Measurements from ENCODE around the gene HECTD4. TPM values are rescaled to one million over a fixed set of nuclear protein-coding genes. Genes with fewer than 3 reads are reported as not detected.
"Not testable (repeated sequence)": the region's sequence is repeated elsewhere in the genome, so short reads cannot be mapped to it uniquely, and the experiment has no call there.

Gene HECTD4
- total RNA-seq, 1 donor from 2014 or later, result 20.2 TPM

- DNase-seq (no peak), ATAC-seq (no peak)
- intact Hi-C loops (cut with micrococcal nuclease), result no loop called here
These were observed 145.8 kb downstream of the HECTD4 start for GRCh38 chr12:112236386-112236785.

GRCh38 chr12:112234303-112234702 lies 147.9 kb downstream of the HECTD4 start:
- DNase-seq (no peak), ATAC-seq (no peak)
- intact Hi-C loops (cut with micrococcal nuclease), result no loop called here

- DNase-seq, result no peak
- no peak for ATAC-seq
- intact Hi-C loops (cut with micrococcal nuclease), result no loop called here
These were observed 149.0 kb downstream of the HECTD4 start for GRCh38 chr12:112233242-112233641.

- DNase-seq, result no peak
- ATAC-seq, result no peak
- intact Hi-C loops (cut with micrococcal nuclease), result no loop called here
These were observed 152.1 kb downstream of the HECTD4 start for GRCh38 chr12:112230136-112230535.

GRCh38 chr12:112226768-112227167 lies 155.5 kb downstream of the HECTD4 start:
- DNase-seq, result no peak
- intact Hi-C loops (cut with micrococcal nuclease), result no loop called here
- no peak for ATAC-seq

GRCh38 chr12:112220628-112221027 lies 161.6 kb downstream of the HECTD4 start:
- intact Hi-C loops (cut with micrococcal nuclease); ATAC-seq: not testable (repeated sequence)

GRCh38 chr12:112219195-112219594 lies 163.0 kb downstream of the HECTD4 start:
- intact Hi-C loops (cut with micrococcal nuclease), result no loop called here
- ATAC-seq (no peak), DNase-seq (no peak)

More at GRCh38 chr12:112220628-112221027, 161.6 kb downstream of the HECTD4 start:
- not testable (repeated sequence) for DNase-seq

- intact Hi-C loops (cut with micrococcal nuclease), result no loop called here
- ATAC-seq (no peak), DNase-seq (no peak)
These were observed 164.1 kb downstream of the HECTD4 start for GRCh38 chr12:112218150-112218549.

- ATAC-seq (no peak), DNase-seq (no peak)
- intact Hi-C loops (cut with micrococcal nuclease), result no loop called here
These were observed 164.6 kb downstream of the HECTD4 start for GRCh38 chr12:112217647-112218046.

GRCh38 chr12:112216223-112216622 lies 166.0 kb downstream of the HECTD4 start:
- intact Hi-C loops (cut with micrococcal nuclease), result no loop called here
- ATAC-seq, result no peak
- DNase-seq, result no peak

GRCh38 chr12:112214064-112214463 lies 168.2 kb downstream of the HECTD4 start:
- intact Hi-C loops (cut with micrococcal nuclease), result no loop called here
- ATAC-seq (no peak), DNase-seq (no peak)

GRCh38 chr12:112208301-112208910 lies 173.8 kb downstream of the HECTD4 start:
- ATAC-seq (no peak), DNase-seq (no peak)
- intact Hi-C loops (cut with micrococcal nuclease), result no loop called here

- intact Hi-C loops (cut with micrococcal nuclease), result no loop called here
These were observed 174.8 kb downstream of the HECTD4 start for GRCh38 chr12:112207397-112207924.

GRCh38 chr12:112206944-112207343 lies 175.3 kb downstream of the HECTD4 start:
- intact Hi-C loops (cut with micrococcal nuclease), result no loop called here
- DNase-seq (no peak), ATAC-seq (no peak)

More at GRCh38 chr12:112207397-112207924, 174.8 kb downstream of the HECTD4 start:
- no peak for ATAC-seq
- DNase-seq, result no peak

GRCh38 chr12:112199136-112199535 lies 183.1 kb downstream of the HECTD4 start:
- DNase-seq (no peak), ATAC-seq (no peak)
- intact Hi-C loops (cut with micrococcal nuclease), result no loop called here

- peak; percentile 59 for DNase-seq
- peak; percentile 83 for ATAC-seq
- intact Hi-C loops (cut with micrococcal nuclease), result no loop called here
These were observed 184.0 kb downstream of the HECTD4 start for GRCh38 chr12:112198120-112198733.

GRCh38 chr12:112196196-112196875 lies 185.9 kb downstream of the HECTD4 start:
- no peak for DNase-seq
- no peak for ATAC-seq
- intact Hi-C loops (cut with micrococcal nuclease), result no loop called here

GRCh38 chr12:112194601-112195247 lies 187.5 kb downstream of the HECTD4 start:
- intact Hi-C loops (cut with micrococcal nuclease), result no loop called here
- ATAC-seq, result no peak
- no peak for DNase-seq

GRCh38 chr12:112192475-112192874 lies 189.8 kb downstream of the HECTD4 start:
- intact Hi-C loops (cut with micrococcal nuclease), result no loop called here
- no peak for DNase-seq
- no peak for ATAC-seq

- intact Hi-C loops (cut with micrococcal nuclease), result no loop called here
- ATAC-seq (peak; percentile 73), DNase-seq (no peak)
These were observed 190.3 kb downstream of the HECTD4 start for GRCh38 chr12:112191840-112192321.
